Neuronal stem cell (in vitro differentiated cells): ENCODE measurements around the gene MYH9.

ENCODE experiments used
- DNase-seq: peaks from one replicate; pipeline ENCODE4 v3.0.0-alpha.2; 2013; ENCODE audit warnings: low spot score
- H2AFZ ChIP-seq: one replicate; pipeline ENCODE4 v1.6.1; 2013; ENCODE audit warnings: mild to moderate bottlenecking, low read length, inconsistent platforms
- H2AK5ac ChIP-seq: 2 replicates; pipeline ENCODE4 v1.6.1; 2013; ENCODE audit warnings: low read depth, mild to moderate bottlenecking, inconsistent platforms, low read length, moderate library complexity, mixed read lengths
- H2BK120ac ChIP-seq: 2 replicates; pipeline ENCODE4 v1.6.1; 2013; ENCODE audit warnings: low read depth, mild to moderate bottlenecking, inconsistent platforms, low read length, moderate library complexity, mixed read lengths
- H2BK12ac ChIP-seq: one replicate; pipeline ENCODE4 v1.6.1; 2013; ENCODE audit warnings: low read length, inconsistent platforms
- H2BK15ac ChIP-seq: 2 replicates; pipeline ENCODE4 v1.6.1; 2013; ENCODE audit warnings: mild to moderate bottlenecking, low read length, inconsistent platforms, mixed read lengths
- H2BK5ac ChIP-seq: one replicate; pipeline ENCODE4 v1.6.1; 2013; ENCODE audit warnings: inconsistent platforms, mild to moderate bottlenecking, low read length, moderate library complexity
- H3K14ac ChIP-seq: one replicate; pipeline ENCODE4 v1.6.1; 2013; ENCODE audit warnings: low read length, inconsistent platforms
- H3K18ac ChIP-seq: 2 replicates; pipeline ENCODE4 v1.6.1; 2013; ENCODE audit warnings: low read length, inconsistent platforms
- H3K23ac ChIP-seq: 2 replicates; pipeline ENCODE4 v1.6.1; 2013; ENCODE audit warnings: low read depth, mild to moderate bottlenecking, mixed read lengths, low read length, inconsistent platforms; ENCODE audit not compliant: poor library complexity
- H3K27ac ChIP-seq: replicated peaks from 3 replicates; pipeline ENCODE4 v1.5.1; 2013; ENCODE audit warnings: low read length, inconsistent platforms
- H3K27me3 ChIP-seq, 3 experiments: 2 replicates each; pipeline ENCODE4 v1.6.1; 2013; ENCODE audit warnings: low read length in 3 of 3, mild to moderate bottlenecking in 2 of 3, inconsistent platforms in 1 of 3, low read depth in 1 of 3, mixed read lengths in 1 of 3, moderate library complexity in 1 of 3; ENCODE audit not compliant: control insufficient read depth in 3 of 3, insufficient read depth in 3 of 3
- H3K36me3 ChIP-seq, 2 donors: replicated peaks in 1 of 2; 2 replicates each; pipeline ENCODE4 v1.6.1; 2013; ENCODE audit warnings: low read length in 2 of 2; ENCODE audit not compliant: control insufficient read depth in 2 of 2, insufficient read depth in 2 of 2
- H3K4ac ChIP-seq: 2 replicates; pipeline ENCODE4 v1.6.1; 2013; ENCODE audit warnings: inconsistent platforms, mild to moderate bottlenecking, low read length, moderate library complexity
- H3K4me1 ChIP-seq, 2 donors: 1 replicate in 1 of 2; 2 replicates in 1 of 2; pipeline ENCODE4 v1.6.1; 2013; ENCODE audit warnings: low read length in 2 of 2, low read depth in 1 of 2; ENCODE audit not compliant: control insufficient read depth in 2 of 2, insufficient read depth in 1 of 2
- H3K4me2 ChIP-seq: one replicate; pipeline ENCODE4 v1.6.1; 2013; ENCODE audit warnings: mild to moderate bottlenecking, low read length, inconsistent platforms; ENCODE audit not compliant: insufficient read depth, poor library complexity, severe bottlenecking
- H3K4me3 ChIP-seq, 2 donors: 2 replicates each; pipeline ENCODE4 v1.5.1; 2013; ENCODE audit warnings: low read length in 2 of 2, mild to moderate bottlenecking in 2 of 2, inconsistent platforms in 1 of 2, moderate library complexity in 1 of 2
- H3K79me1 ChIP-seq: one replicate; pipeline ENCODE4 v1.6.1; 2013; ENCODE audit warnings: low read depth, mild to moderate bottlenecking, inconsistent platforms, low read length, moderate library complexity
- H3K9ac ChIP-seq: one replicate; pipeline ENCODE4 v1.6.1; 2013; ENCODE audit warnings: mild to moderate bottlenecking, low read depth, low read length, inconsistent platforms; ENCODE audit not compliant: poor library complexity
- H3K9me3 ChIP-seq, 2 donors: replicated peaks in 1 of 2; 2 replicates each; pipeline versions ENCODE3 to v1.6.1; 2013; ENCODE audit warnings: low read length in 2 of 2, mild to moderate bottlenecking in 2 of 2, inconsistent platforms in 1 of 2, low read depth in 1 of 2, mixed read lengths in 1 of 2, moderate library complexity in 1 of 2; ENCODE audit not compliant: control insufficient read depth in 2 of 2, insufficient read depth in 1 of 2
- H4K8ac ChIP-seq: one replicate; pipeline ENCODE4 v1.6.1; 2013; ENCODE audit warnings: low read depth, mild to moderate bottlenecking, inconsistent platforms, low read length, moderate library complexity
- H4K91ac ChIP-seq: one replicate; pipeline ENCODE4 v1.6.1; 2013; ENCODE audit warnings: low read length, low read depth, mild to moderate bottlenecking, inconsistent platforms; ENCODE audit not compliant: poor library complexity
- WGBS, 2 donors: extraction: QIAGEN DNeasy Blood & Tissue Kit; methylation state at CpG; one replicate each; pipeline ENCODE4 v1.1.7; 2013; ENCODE audit warnings: missing lambda C conversion rate in 2 of 2, mixed read lengths in 1 of 2; ENCODE audit not compliant: insufficient read length in 2 of 2, insufficient replicate concordance in 1 of 2; ENCODE audit errors: extremely low coverage in 2 of 2; 5-methylcytosine and 5-hydroxymethylcytosine counted together

Gene MYH9

GRCh38 chr22:36331306-36331911 lies 56.4 kb downstream of the MYH9 start:
- H3K9me3 ChIP-seq: no peaks in the 10 kb centered on the region
- no peak overlapping the region for H3K18ac ChIP-seq
- peaks cover 55 to 62% of the 10 kb centered on the region in 2 donors for H3K4me1 ChIP-seq
- H3K79me1 ChIP-seq: peaks cover 9% of the 10 kb centered on the region
- H3K36me3 ChIP-seq: peaks cover 17 to 86% of the 10 kb centered on the region in 2 donors
- peak overlapping the region; percentile 38 for H2AK5ac ChIP-seq
- peak overlapping the region; percentile 72 for H3K4ac ChIP-seq
- peak overlapping the region; percentile 87 for H3K27ac ChIP-seq
- DNase-seq: no peak
- H3K23ac ChIP-seq: no peak overlapping the region
- no peak overlapping the region for H2AFZ ChIP-seq
- no peak overlapping the region for H4K91ac ChIP-seq
- H2BK12ac ChIP-seq: peak overlapping the region; percentile 87
- no peak overlapping the region for H3K4me3 ChIP-seq
- H4K8ac ChIP-seq: no peak overlapping the region
- H3K27me3 ChIP-seq: no peaks in the 10 kb centered on the region
- no peak overlapping the region for H2BK15ac ChIP-seq
- no peak overlapping the region for H3K9ac ChIP-seq
- H2BK5ac ChIP-seq: peak overlapping the region; percentile 3
- WGBS, 2 donors: no CpG with 5 or more reads among the region's 11 CpGs
- H2BK120ac ChIP-seq: no peak overlapping the region
- H3K4me2 ChIP-seq: no peak overlapping the region
- H3K14ac ChIP-seq: no peak overlapping the region

GRCh38 chr22:36330655-36331305 lies 57.0 kb downstream of the MYH9 start:
- Histone ChIP-seq H3K27ac (peak overlapping the region; percentile 87), H3K4me3 (peak overlapping the region in 1 of 2 donors; percentile 10), H3K27me3 (no peaks in the 10 kb centered on the region), H3K36me3 (peaks cover 23 to 87% of the 10 kb centered on the region in 2 donors), H3K4me2 (no peak overlapping the region), H2BK15ac (peak overlapping the region; percentile 5), H4K91ac (peak overlapping the region; percentile 41), H3K18ac (peak overlapping the region; percentile 81), H3K4me1 (peaks cover 51 to 59% of the 10 kb centered on the region in 2 donors), H3K4ac (peak overlapping the region; percentile 72), H3K9me3 (no peaks in the 10 kb centered on the region), H3K79me1 (peaks cover 11% of the 10 kb centered on the region), H2BK120ac (no peak overlapping the region), H3K23ac (no peak overlapping the region), H2AFZ (no peak overlapping the region), H3K14ac (no peak overlapping the region), H2BK12ac (peak overlapping the region; percentile 76), H3K9ac (no peak overlapping the region), H2AK5ac (peak overlapping the region; percentile 42), H4K8ac (no peak overlapping the region), H2BK5ac (peak overlapping the region; percentile 3)
- no CpG with 5 or more reads among the region's 20 CpGs for WGBS, 2 donors
- DNase-seq: no peak

DNA sequence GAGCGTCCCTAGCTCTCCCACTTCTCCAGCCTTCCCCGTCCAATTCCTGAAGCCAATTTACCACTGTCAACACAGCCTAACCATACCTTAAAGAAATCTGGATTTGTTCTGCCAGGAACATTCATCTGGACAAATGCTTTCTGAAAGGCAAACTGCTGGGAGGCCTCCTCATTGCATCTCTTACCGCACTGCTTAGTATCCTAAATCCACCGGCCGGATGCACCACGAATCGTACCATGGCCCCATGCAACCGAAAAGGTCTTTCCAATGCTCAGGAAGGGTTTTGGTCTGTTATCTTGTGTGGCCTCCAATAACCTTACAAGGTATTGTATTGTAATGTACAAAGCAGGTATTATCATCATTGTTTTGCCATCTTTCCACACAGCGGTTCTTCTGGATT lies 57.6 kb downstream of the MYH9 start:
- peak overlapping the region; percentile 87 for H3K27ac ChIP-seq
- no CpG with 5 or more reads among the region's 9 CpGs for WGBS, 2 donors
- H2AK5ac ChIP-seq: peak overlapping the region; percentile 42
- no peak overlapping the region for H3K14ac ChIP-seq
- peak overlapping the region; percentile 44 for H3K18ac ChIP-seq
- H3K9me3 ChIP-seq: no peaks in the 10 kb centered on the region
- no peaks in the 10 kb centered on the region for H3K27me3 ChIP-seq
- no peak overlapping the region for H2BK5ac ChIP-seq
- peaks cover 15% of the 10 kb centered on the region for H3K79me1 ChIP-seq
- peak overlapping the region; percentile 10 for H2BK120ac ChIP-seq
- DNase-seq: no peak
- H3K23ac ChIP-seq: no peak overlapping the region
- H3K36me3 ChIP-seq: peaks cover 29 to 87% of the 10 kb centered on the region in 2 donors
- H3K4me1 ChIP-seq: peaks cover 48 to 54% of the 10 kb centered on the region in 2 donors
- H2BK15ac ChIP-seq: no peak overlapping the region
- no peak overlapping the region for H3K9ac ChIP-seq
- H3K4ac ChIP-seq: no peak overlapping the region
- H3K4me3 ChIP-seq: no peak overlapping the region
- peak overlapping the region; percentile 86 for H2BK12ac ChIP-seq
- no peak overlapping the region for H2AFZ ChIP-seq
- no peak overlapping the region for H3K4me2 ChIP-seq
- H4K8ac ChIP-seq: no peak overlapping the region
- peak overlapping the region; percentile 65 for H4K91ac ChIP-seq
